HUDEP-2 (cell line): Measurements from ENCODE around the gene PRR5.
A peak's percentile ranks its signal among the peaks of the same experiment; 100 is the strongest.

ENCODE experiments used
- DNase-seq, 76 experiments: peaks; one replicate each; lab custom pipeline; 2025; ENCODE audit not compliant: unreplicated experiment in 76 of 76; lab: John Stamatoyannopoulos, UW

PRR5 gene

DNA sequence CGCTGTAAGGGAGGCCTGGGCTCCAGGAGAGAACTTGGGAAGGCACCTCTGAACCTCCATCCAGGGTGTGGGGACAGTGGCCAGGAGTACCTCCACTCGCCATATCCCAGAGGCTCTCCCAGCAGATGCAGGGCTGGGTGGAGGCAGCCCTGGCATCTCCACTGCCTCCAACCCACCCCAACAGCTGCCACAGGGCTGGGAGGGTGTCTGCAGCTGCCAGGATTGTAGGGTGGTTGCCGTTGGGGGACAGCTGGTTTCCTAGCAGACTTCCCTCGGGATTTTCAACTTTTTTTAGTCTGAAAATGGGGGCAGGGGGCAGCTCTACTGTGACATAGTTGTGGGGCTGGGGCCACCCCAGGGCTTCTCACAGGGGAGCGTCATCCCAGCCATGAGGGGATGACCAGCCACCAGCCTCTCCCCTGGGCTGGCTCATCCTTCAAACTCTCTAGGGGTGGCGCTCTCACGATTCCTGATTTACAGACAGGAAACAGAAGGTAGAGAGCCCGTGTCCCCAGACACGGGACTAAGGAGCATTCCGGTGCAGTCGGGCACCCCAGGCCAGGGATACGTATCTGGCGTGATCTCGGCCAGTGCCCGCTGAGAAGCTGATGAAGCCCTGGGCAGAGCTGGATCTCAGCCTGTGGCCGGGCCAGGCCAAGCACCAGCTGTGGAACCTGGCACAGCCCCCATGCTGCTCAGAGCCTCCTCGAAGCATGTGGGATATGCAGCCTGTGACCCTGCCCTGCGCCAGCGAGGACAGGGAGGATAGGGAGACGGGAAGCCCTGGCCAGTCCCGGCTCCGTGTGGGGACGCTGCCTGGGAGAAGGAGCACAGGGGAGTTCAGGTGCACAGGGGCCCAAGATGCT lies 9.9 kb downstream of the PRR5 start:
- DNase-seq = no peak

DNA sequence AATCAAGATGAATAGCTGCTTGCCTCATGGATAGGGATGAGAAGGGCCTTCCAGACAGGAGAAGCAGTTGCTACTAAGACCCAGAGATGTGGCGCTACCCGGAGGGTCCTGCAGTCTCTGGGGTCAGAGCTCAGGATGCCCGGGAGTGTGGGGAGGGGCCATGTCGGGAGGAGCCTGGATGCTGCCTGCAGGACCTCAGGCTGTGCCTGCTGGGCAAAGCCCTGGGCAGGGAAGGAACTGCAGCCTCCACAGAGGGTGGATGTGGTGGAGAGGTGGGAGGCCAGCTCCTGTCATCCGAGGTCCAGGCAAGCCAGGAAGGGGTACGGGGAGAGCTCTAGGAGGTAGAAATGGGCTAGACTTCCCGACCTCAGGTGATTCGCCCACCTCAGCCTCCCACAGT lies 11.0 kb downstream of the PRR5 start:
- no peak for DNase-seq

DNA sequence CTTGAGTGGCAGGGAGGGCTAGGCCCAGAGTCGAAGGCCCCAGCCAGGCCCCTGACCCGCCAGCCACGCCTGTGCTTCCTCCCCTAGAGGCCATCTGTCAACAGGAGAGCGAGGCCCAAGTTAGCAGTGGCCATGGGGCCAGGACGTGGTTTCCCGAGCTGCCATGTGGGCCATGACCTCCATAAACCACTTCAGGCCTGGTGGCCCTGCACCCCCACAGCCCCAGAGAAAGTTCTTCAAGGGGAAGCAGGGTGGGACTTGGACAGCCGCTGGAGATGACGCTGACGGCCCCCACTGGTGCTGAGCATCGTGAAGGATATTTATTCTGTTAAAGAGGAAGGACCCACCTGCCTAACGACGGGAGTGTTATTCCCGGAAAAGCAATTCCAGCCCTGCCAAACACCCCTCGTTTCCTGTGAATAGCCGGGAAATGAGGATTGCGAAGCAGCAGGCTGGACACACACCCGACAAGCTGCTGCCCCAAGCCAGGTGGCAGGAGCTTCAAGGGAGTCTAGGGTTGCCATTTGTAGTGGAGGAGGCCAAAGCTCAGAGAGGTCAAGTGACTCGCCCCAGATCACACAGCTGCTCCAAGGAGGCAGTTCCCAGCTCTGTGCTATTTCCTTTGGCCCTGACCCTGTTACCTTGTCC lies 12.8 kb downstream of the PRR5 start:
- DNase-seq = no peak

DNA sequence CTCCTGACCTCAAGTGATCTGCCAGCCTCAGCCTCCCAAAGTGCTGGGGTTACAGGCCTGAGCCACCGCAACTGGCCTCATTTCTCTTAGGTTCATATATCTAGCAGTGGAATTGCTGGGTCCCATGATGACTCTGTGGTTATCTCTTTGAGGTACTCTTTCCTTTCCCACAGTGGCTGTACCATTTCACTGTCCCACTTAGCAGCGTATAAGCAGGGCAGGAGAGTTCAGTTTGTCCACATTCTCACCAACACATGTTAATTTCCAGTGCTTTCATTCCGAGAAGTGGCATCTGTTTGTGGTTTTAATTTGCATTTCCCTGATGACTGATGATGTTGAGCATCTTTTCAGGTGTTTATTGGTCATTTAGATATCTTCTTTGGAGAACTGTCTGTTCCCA lies 16.4 kb downstream of the PRR5 start:
- no peak for DNase-seq

DNA sequence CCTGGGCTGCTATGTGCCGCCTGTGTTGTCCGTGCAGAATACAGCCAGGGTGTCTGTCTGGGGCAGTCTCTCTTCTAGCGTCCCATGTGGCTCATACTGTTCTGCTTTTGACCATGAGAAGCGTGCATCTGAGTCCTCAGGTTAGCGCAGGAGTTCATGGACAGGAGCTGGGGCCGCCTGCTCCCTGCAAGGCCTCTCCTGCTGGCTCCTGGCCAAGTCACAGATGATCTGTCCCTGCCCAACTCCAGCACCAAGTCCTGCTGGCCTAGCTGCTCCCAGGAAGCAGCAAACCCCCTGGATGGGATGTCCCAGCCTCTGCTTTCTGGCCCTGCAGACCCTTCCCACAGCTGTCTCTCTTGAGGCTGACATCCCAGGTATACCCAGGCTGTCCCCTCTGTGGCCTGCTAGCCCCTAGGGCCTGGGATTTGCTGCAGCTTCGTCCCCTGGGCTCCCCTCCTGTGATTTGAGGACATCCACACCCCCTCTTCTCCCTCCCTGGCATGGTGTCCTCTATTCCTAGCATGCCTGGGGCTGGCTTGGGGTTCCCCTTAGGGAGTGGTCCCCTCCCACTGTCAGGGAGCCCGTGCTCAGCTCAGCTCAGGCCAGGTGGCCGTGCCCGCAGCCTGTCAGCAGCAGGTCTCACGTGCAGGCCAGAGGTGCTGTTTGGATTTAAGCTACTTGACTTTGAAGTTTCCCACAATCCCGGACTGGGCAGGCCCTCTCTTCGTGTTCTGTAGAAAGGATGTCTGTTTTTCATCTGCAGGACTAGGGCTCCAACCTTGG lies 17.8 kb downstream of the PRR5 start:
- DNase-seq = peak in 3 of 76 experiments; percentile 9 to 12 (median 12)

DNA sequence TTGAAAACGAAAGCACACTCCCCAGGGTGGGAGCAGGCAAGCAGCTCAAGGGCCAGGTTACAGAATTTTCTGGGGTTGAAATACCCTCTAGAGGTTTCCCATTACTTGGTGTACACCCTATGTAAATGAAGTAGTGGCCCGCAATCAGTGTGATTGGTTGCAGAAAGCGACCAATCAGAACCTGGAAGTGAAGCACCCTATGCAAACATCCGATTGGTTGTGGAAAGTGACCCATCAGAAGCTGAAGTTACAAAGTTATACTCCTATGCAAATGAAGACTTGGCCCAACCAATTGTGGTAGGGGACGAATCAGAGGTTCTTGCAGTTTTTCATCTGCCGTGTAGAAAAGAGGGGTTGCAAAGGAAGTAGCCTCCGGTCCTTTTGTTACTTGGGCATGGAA lies 19.2 kb downstream of the PRR5 start:
- no peak for DNase-seq

DNA sequence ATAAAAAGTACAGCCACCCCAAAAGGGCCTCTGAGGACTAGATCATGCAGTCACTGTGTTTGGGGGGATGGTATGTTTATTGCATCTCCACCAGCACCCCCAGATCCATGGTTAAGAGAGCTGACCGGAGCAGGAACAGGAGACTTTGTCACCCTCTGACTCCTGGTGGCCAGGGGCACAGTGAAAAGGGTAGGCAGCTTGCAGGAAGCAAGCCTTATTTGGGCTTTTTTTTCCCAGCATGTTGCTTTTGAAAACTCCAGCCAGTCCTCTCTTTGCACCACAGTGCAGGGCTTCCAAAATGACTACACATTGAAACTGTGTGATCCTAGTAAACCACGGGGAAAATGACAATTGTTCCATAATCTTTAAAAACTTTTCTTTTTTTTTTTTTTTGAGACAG lies 20.6 kb downstream of the PRR5 start:
- DNase-seq = no peak

DNA sequence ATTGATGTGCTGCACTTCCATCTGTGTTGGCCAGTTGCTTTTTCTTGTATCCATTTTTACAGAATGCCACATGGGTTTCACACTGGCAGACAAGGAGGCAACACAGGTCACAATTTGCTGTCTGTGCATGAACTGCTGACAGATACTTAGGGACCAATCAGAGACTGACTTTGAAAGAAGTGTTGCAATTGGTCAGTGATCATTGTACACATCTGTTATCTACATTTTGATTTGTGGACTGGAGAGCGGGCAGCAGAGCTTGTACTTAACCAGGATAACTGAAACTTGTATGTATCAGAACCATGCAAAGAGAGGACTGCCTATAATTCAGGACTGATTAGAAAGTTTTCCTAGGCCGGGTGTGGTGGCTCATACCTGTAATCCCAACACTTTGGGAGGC lies 21.8 kb downstream of the PRR5 start:
- peak in 22 of 76 experiments; percentile 6 to 59 (median 26) for DNase-seq

DNA sequence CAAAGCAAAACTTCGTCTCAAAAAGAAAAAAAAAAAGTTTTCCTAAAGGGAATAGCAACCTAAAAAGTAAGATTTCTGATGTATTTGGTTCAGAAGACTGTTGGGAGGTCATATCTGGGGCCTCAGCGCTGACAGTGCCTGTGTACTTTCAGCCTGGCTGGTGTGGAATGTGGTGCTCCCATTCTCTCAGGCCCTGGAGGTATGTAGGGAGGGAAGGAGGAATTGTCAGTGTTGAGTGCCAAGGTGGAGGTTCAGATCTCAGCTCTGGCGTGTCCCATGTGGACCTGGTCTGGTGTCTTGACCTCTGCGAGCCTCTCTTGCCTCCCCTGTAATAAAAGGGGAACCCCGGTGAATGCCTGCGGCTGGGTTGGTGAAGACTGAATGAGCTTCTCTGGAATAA lies 22.4 kb downstream of the PRR5 start:
- DNase-seq = no peak

DNA sequence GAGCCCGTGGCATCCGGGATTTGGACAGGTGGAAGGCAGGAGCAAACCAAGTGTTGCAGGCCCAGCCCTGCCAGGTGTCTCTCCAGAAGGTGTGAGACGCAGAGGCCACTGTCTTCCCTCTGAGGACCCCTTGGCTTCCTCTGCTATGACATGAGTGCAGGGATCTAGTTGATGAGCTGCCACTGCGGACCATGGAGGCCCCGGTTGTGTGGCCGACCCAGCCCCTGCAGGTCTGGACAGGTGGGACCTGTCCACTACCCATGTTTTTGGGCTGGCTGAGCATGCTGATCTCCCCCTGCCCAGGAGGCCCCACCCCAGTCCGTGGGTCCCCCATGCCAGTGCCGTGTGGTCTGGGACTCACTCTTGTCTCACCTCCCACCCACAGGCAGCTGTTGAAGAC lies 22.9 kb downstream of the PRR5 start:
- no peak for DNase-seq

DNA sequence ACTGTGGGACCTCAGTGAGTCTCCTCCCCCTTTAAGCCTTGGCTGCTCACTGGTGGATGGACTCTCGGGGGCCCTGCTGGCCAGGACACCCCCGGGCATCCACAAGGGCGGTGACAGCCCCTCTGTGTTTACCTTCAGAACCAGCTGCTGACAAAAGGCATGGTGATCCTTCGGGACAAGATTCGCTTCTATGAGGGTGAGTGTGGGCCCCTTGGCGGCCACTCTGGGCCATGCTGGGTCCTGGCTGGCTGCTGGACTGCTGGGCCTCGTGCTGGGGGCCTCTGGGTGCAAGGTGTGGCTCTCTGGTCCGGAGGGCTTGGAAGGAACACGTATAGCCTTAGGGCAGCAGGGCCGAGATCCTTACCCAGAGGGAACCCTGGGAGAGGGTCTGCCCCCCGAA lies 24.4 kb downstream of the PRR5 start:
- no peak for DNase-seq

DNA sequence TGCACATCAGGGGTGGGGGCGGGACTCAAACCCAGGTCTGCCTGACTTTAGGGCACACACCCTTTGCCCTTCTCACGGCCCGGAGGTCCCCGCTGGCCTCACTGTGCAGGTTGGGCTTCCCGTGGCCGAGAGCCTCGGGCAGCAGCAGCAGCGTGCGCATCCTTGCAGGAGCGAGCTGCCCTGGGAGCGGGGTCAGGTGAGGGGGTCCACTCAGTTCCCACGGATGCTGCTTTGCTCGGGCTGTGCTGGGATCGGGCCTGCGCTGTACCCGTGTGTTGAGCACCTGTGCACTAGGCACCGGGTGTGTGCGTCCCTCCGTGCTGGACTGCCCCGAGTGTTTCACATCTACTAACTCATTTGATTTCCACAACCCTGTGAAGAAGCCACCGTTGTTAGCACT lies 25.1 kb downstream of the PRR5 start:
- no peak for DNase-seq

DNA sequence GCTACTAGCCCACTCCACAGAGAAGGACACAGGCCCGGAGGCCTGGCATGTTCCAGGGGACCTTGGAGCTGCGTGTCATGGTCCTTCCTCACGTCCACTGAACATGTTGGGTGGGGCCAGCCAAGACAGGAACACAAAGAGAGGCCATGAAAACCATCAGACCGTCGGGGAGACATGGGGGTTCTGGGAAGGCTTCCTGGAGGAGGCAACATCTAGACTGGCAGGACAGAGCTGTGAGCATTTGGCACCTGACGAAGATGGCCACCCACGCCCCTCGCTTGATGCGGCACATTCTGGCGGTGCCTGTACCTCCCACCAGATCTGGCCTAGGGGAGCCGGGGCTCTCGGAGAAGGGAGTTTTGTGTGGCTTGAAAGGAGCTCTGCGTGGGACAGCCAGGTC lies 25.7 kb downstream of the PRR5 start:
- DNase-seq = no peak

DNA sequence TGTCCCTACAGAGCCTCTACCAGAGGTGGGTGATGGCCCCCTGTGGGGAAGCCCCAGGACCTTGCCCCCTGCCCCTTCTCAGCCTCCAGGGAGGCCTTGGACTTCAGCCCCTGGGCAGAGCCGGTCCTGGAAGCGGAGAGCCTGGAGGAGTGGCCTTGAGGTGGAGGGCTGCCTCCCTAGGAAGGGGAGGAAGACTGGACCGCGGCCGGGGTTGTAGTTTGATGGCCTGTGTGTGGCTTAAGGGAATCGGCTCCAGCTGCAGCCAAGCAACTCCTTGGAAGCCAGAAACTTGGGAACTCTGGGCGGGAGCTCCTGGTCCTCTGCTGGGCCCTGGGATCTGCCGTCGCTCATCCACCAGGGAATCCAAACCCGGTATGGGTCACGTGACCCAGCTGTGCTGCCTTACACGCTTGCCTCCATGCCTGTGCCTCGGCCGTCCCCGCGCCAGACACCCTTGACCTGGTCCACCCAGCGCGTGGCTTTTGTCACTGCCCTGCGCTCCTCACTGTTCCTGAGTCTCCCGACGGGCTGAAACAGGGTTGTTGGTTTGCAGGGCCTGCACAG lies 26.8 kb downstream of the PRR5 start:
- DNase-seq = no peak

DNA sequence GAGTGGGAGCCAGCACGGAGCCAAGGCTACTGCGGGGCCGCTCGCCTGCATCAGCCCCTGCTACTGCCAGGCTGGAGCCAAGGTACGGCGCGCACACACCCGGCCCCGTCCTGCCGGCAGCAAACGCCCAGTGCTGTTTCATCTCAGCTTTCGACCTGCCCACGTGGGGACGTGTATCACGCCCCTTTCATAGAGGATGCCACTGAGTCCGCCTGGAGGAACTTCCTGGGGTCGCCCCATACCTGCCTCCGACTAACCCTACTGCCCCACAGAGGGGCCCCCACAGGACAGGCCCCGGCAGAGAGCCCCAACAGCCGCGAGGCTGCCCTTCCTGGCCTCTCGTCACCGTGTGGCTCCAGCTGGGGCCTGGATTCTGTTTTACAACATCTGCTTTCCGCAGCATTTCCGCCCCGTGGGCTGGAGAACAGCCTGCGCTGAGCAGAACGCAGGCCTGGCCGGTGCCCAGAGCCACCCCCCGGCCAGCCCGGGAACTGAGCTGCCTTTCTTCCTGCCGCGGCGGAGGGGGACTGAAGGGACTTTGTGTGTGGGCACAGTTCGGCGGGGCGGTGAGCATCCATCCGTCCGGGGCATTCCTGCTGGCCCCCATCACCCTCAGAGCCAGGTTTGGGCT lies 27.5 kb downstream of the PRR5 start:
- DNase-seq = no peak

DNA sequence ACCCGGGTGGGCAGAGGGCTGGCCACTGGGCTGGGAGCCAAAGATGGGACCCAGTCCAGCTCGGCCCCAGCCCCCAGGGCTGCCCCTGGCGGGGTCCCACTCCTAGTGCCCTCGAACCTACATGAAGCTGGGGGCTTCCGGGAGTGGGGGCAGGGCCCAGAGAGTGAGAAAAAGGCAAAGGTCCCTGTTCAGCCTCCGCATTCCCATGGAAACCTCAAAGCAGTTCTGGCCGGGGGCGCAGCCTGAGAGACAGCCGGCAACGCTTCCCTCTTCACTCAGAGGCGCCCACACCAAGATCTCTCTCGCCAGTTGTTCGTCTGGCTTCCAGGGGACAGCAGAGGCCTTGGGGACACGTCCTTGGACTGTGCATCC lies 28.0 kb downstream of the PRR5 start:
- DNase-seq = no peak

DNA sequence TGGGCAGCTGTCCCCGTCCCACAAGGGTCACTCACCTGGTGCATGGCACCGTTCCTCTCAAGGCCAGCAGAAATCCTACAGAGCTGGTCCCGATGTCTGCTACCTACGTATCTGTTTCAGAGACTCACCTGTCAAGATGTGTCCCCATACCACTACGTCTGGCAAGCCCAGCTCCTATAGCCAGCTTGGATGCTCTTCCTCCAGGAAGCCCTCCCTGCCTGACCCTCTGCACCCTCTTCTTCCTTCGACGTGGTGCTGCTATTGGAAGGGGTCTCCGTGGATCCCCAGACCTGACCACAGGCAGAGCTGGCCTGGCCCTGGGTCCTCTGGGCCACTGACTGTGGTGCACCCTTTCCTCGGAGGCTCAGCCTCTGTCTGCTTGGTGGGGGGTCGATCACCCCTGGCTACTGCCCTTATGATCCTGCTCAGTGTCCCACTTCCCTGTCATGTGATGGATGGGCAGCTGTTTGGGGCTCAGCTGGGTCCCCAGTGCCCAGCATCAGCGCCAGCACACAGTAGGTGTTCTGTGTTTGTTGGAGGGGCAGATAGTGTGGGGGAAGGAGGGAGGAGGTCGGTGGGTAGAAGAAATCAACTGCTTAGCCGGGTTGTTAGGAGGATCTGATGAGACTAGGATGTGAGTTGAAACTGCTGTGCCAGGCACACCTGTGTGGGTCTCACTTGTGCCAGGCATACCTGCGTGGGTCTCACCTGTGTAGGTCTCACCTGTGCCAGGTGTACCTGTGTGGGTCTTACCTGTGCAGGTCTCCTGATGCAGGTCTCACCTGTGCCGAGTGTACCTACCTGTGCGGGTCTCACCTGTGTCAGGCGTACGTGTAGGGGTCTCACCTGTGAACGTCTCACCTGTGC lies 28.7 kb downstream of the PRR5 start:
- DNase-seq = no peak

DNA sequence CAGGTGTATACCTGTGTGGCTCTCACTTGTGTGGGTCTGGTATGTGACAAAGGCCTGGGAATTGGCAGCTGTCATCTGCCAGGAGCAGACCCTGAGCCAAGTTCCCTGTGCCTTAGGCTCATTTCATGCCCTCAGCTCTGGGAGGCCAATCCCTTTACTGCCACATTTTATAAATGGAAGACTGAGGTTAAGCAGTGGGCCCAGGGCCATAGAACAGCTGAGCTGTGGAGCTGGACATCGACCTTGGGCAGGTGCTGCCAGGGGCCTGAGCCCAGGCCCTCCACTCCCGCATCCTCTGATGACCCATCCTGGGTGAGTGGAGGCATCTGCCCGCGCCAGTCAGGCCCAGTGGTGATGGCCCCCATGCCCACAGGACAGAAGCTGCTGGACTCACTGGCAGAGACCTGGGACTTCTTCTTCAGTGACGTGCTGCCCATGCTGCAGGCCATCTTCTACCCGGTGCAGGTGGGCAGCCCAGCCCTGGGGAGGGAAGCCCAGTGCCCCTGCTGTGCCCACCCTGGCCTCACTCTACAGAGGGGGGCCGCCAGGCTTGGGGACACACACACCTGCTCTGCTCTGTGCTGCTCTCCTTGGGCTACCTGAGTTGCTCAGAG lies 29.5 kb downstream of the PRR5 start:
- no peak for DNase-seq

DNA sequence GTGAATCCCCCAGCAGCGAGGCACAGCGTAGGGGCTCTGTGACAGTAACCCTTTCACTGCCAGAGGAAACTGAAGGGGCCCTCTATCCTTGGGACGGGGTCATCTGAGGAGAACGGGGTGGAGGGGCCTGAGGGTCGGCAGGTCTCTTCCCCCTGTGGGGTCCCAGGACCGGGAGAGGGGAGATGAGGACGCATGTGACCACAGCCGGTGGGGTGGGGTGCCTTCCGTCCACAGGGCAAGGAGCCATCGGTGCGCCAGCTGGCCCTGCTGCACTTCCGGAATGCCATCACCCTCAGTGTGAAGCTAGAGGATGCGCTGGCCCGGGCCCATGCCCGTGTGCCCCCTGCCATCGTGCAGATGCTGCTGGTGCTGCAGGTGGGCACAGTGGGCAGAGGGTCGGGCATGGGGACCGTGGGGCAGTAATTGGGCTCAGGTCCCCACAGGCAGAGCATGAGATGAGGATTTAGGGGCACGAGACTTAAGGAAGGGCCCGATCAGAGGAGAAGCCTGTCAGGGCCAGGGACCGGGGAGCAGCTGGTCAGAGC lies 30.1 kb downstream of the PRR5 start:
- DNase-seq = no peak
